H9 (cell line): Measurements from ENCODE around the gene HVCN1. TPM values are rescaled to one million over a fixed set of nuclear protein-coding genes. Genes with fewer than 3 reads are reported as not detected.
A peak's percentile ranks its signal among the peaks of the same experiment; 100 is the strongest.

Experiments used
- DNase-seq: peaks from one replicate; pipeline ENCODE4 v3.0.0-alpha.2; 2017
- H2AFZ ChIP-seq: one replicate; pipeline ENCODE4 v1.6.1; 2013; ENCODE audit warnings: mild to moderate bottlenecking, low read length, control low read depth, moderate library complexity
- H2AK5ac ChIP-seq: 2 replicates; pipeline ENCODE4 v1.6.1; 2013; ENCODE audit warnings: low read length, control low read depth, mixed read lengths; ENCODE audit not compliant: insufficient read length
- H2BK120ac ChIP-seq: one replicate; pipeline ENCODE4 v1.6.1; 2013; ENCODE audit warnings: low read depth, mild to moderate bottlenecking, low read length, control low read depth, inconsistent platforms; ENCODE audit not compliant: poor library complexity, severe bottlenecking
- H2BK12ac ChIP-seq: 2 replicates; pipeline ENCODE4 v1.6.1; 2013; ENCODE audit warnings: low read length, control low read depth, mixed read lengths, low read depth; ENCODE audit not compliant: insufficient read length
- H2BK15ac ChIP-seq: 2 replicates; pipeline ENCODE4 v1.6.1; 2013; ENCODE audit warnings: low read depth, low read length, control low read depth
- H2BK20ac ChIP-seq: one replicate; pipeline ENCODE4 v1.6.1; 2013; ENCODE audit warnings: low read depth, mild to moderate bottlenecking, low read length, control low read depth, inconsistent platforms; ENCODE audit not compliant: poor library complexity, severe bottlenecking
- H2BK5ac ChIP-seq: 2 replicates; pipeline ENCODE4 v1.6.1; 2013; ENCODE audit warnings: low read length, control low read depth, mixed read lengths; ENCODE audit not compliant: insufficient read length
- H3K14ac ChIP-seq: 2 replicates; pipeline ENCODE4 v1.6.1; 2013; ENCODE audit warnings: low read length, control low read depth; ENCODE audit not compliant: insufficient read depth
- H3K18ac ChIP-seq: 2 replicates; pipeline ENCODE4 v1.6.1; 2013; ENCODE audit warnings: low read depth, mild to moderate bottlenecking, mixed read lengths, low read length, control low read depth; ENCODE audit not compliant: insufficient read length
- H3K23ac ChIP-seq: 2 replicates; pipeline ENCODE4 v1.6.1; 2013; ENCODE audit warnings: low read length, control low read depth, mixed read lengths, low read depth; ENCODE audit not compliant: insufficient read length
- H3K23me2 ChIP-seq: 2 replicates; pipeline ENCODE4 v1.6.1; 2013; ENCODE audit warnings: low read depth, mild to moderate bottlenecking, mixed read lengths, low read length, control low read depth; ENCODE audit not compliant: insufficient read length, poor library complexity, severe bottlenecking
- H3K27ac ChIP-seq: 2 replicates; pipeline ENCODE4 v1.5.1; 2013; ENCODE audit warnings: low read length, control low read depth, mixed read lengths, low read depth; ENCODE audit not compliant: insufficient read length
- H3K27me3 ChIP-seq: 2 replicates; pipeline ENCODE4 v1.6.1; 2013; ENCODE audit warnings: low read length, control low read depth, inconsistent platforms; ENCODE audit not compliant: insufficient read depth
- H3K4ac ChIP-seq: 2 replicates; pipeline ENCODE4 v1.6.1; 2013; ENCODE audit warnings: low read depth, mild to moderate bottlenecking, control low read depth, inconsistent platforms, low read length, moderate library complexity
- H3K4me1 ChIP-seq: 2 replicates; pipeline ENCODE4 v1.6.1; 2013; ENCODE audit warnings: low read length, control low read depth, inconsistent platforms; ENCODE audit not compliant: insufficient read depth
- H3K4me2 ChIP-seq: 2 replicates; pipeline ENCODE4 v1.6.1; 2013; ENCODE audit warnings: low read length, control low read depth, mixed read lengths; ENCODE audit not compliant: insufficient read length, insufficient read depth
- H3K56ac ChIP-seq: 2 replicates; pipeline ENCODE4 v1.6.1; 2013; ENCODE audit warnings: low read depth, mild to moderate bottlenecking, mixed read lengths, low read length, control low read depth; ENCODE audit not compliant: insufficient read length
- H3K79me1 ChIP-seq: 2 replicates; pipeline ENCODE4 v1.6.1; 2013; ENCODE audit warnings: low read depth, mild to moderate bottlenecking, moderate library complexity, low read length, control low read depth, inconsistent platforms; ENCODE audit not compliant: insufficient read depth, poor library complexity, severe bottlenecking
- H3K79me2 ChIP-seq: 2 replicates; pipeline ENCODE4 v1.6.1; 2013; ENCODE audit warnings: low read length, control low read depth, inconsistent platforms; ENCODE audit not compliant: insufficient read depth
- H3K9ac ChIP-seq: 2 replicates; pipeline ENCODE4 v1.6.1; 2013; ENCODE audit warnings: low read length, control low read depth, mixed read lengths; ENCODE audit not compliant: insufficient read length; ENCODE audit errors: extremely low read depth
- H3K9me3 ChIP-seq: one replicate; pipeline ENCODE4 v1.6.1; 2013; ENCODE audit warnings: low read depth, low read length, inconsistent platforms; ENCODE audit not compliant: control insufficient read depth
- H3T11ph ChIP-seq: one replicate; pipeline ENCODE4 v1.6.1; 2013; ENCODE audit warnings: mild to moderate bottlenecking, low read length, control low read depth, inconsistent platforms
- H4K20me1 ChIP-seq: one replicate; pipeline ENCODE4 v1.6.1; 2013; ENCODE audit not compliant: control insufficient read depth, insufficient read length, insufficient read depth
- H4K5ac ChIP-seq: 2 replicates; pipeline ENCODE4 v1.6.1; 2013; ENCODE audit warnings: low read depth, mild to moderate bottlenecking, mixed read lengths, low read length, control low read depth; ENCODE audit not compliant: insufficient read length
- H4K8ac ChIP-seq: replicated peaks from 2 replicates; pipeline ENCODE4 v1.6.1; 2013; ENCODE audit warnings: low read length, control low read depth, mixed read lengths, low read depth; ENCODE audit not compliant: insufficient read length
- H4K91ac ChIP-seq: 2 replicates; pipeline ENCODE4 v1.6.1; 2013; ENCODE audit warnings: low read depth, mild to moderate bottlenecking, moderate library complexity, mixed read lengths, low read length, control low read depth; ENCODE audit not compliant: insufficient read length
- H3K27ac Mint-ChIP-seq, 3 experiments: 2 replicates in 2 of 3; 3 replicates in 1 of 3; pipeline ENCODE4 v1.8.0; 2020 to 2021; ENCODE audit warnings: mixed read lengths in 3 of 3, mild to moderate bottlenecking in 1 of 3, moderate library complexity in 1 of 3
- H3K27me3 Mint-ChIP-seq: 2 replicates; pipeline ENCODE4 v1.8.0; 2021; ENCODE audit warnings: low read depth, mild to moderate bottlenecking, moderate library complexity, mixed read lengths
- H3K36me3 Mint-ChIP-seq, 3 experiments: 2 replicates in 2 of 3; 3 replicates in 1 of 3; pipeline ENCODE4 v1.8.0; 2020 to 2021; ENCODE audit warnings: low read depth in 3 of 3, mixed read lengths in 3 of 3; ENCODE audit not compliant: insufficient read depth in 1 of 3
- H3K4me1 Mint-ChIP-seq, 2 experiments: 2 replicates each; pipeline ENCODE4 v1.8.0; 2020; ENCODE audit warnings: mixed read lengths in 2 of 2
- H3K4me3 Mint-ChIP-seq, 2 experiments: 2 replicates in 1 of 2; 3 replicates in 1 of 2; pipeline ENCODE4 v1.8.0; 2020 to 2021; ENCODE audit warnings: mild to moderate bottlenecking in 2 of 2, mixed read lengths in 2 of 2, moderate library complexity in 1 of 2
- H3K9me3 Mint-ChIP-seq, 2 experiments: 2 replicates in 1 of 2; 3 replicates in 1 of 2; pipeline ENCODE4 v1.8.0; 2020; ENCODE audit warnings: mild to moderate bottlenecking in 2 of 2, mixed read lengths in 2 of 2, moderate library complexity in 1 of 2
- WGBS: extraction: QIAGEN DNeasy Blood & Tissue Kit; methylation state at CpG from one replicate; pipeline ENCODE4 v1.1.7; 2013; ENCODE audit warnings: missing lambda C conversion rate, low lambda C conversion rate, mixed read lengths; ENCODE audit not compliant: insufficient read length; ENCODE audit errors: extremely low coverage; 5-methylcytosine and 5-hydroxymethylcytosine counted together
- total RNA-seq: library from RNA; stranded (reverse); gene quantifications from 2 replicates; pipeline ENCODE4 v1.2.1, GENCODE V29; 2021
- TF ChIP-seq, protein P1 (sequence below): fragments of 200-600 bp; sonication (generic); conservative IDR thresholded peaks from 3 replicates; pipeline ENCODE4 v1.8.0; 2021; ENCODE audit warnings: antibody characterized with exemption, mild to moderate bottlenecking

Gene HVCN1
- total RNA-seq, 1 experiment from 2014 or later: 5.2 TPM

DNA sequence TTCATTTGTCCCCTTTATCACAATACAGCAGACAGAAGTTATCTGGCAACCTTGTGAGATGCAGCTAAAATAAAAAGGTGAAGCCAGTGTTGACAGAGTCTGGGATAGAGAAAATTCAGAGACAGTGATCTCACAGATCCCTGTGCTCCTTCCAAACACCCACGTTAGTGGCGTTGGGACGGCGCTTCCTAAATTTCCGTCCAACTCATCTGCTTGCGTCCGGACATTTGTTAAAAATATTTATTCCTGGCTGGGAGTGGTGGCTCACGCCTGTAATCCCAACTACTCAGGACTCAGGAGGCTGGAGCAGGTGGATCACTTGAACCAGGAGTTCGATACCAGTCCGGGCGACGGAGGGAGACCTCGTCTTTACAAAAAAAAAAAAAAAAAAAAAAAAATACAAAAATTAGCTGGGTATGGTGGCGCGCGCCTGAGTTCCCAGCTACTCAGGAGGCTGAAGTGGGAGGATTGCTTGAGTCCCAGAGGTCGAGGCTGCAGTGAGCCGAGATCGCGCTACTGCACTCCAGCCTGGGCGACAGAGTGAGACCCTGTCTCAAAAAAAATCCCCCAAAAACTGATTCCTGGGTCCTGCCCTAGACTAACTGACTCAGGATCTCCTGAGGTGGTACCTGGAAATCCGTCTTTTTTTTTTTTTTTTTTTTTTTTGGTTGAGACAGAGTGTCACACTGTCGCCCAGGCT, 75.7 kb downstream of the HVCN1 start:
- H3K9me3 Mint-ChIP-seq: no peaks in the 10 kb centered on the region
- Histone ChIP-seq H3K4me2 (peak overlapping the region; percentile 94), H4K8ac (no peak overlapping the region), H3K56ac (no peak overlapping the region), H3K23me2 (peaks cover 5% of the 10 kb centered on the region), H2AK5ac (no peak overlapping the region), H2BK120ac (no peak overlapping the region), H2BK5ac (no peak overlapping the region), H3K4me1 (no peaks in the 10 kb centered on the region), H3T11ph (no peak overlapping the region), H2BK20ac (no peak overlapping the region), H3K18ac (no peak overlapping the region), H4K91ac (no peak overlapping the region), H3K23ac (no peak overlapping the region), H3K9me3 (no peaks in the 10 kb centered on the region), H3K27ac (no peak overlapping the region), H4K5ac (no peak overlapping the region), H3K79me2 (no peaks in the 10 kb centered on the region), H4K20me1 (no peaks in the 10 kb centered on the region), H3K9ac (no peak overlapping the region), H3K27me3 (no peaks in the 10 kb centered on the region), H2BK12ac (no peak overlapping the region), H2BK15ac (no peak overlapping the region), H3K79me1 (no peaks in the 10 kb centered on the region), H3K4ac (no peak overlapping the region), H3K14ac (no peak overlapping the region), H2AFZ (peak overlapping the region; percentile 5)
- TF ChIP-seq, protein P1, sequence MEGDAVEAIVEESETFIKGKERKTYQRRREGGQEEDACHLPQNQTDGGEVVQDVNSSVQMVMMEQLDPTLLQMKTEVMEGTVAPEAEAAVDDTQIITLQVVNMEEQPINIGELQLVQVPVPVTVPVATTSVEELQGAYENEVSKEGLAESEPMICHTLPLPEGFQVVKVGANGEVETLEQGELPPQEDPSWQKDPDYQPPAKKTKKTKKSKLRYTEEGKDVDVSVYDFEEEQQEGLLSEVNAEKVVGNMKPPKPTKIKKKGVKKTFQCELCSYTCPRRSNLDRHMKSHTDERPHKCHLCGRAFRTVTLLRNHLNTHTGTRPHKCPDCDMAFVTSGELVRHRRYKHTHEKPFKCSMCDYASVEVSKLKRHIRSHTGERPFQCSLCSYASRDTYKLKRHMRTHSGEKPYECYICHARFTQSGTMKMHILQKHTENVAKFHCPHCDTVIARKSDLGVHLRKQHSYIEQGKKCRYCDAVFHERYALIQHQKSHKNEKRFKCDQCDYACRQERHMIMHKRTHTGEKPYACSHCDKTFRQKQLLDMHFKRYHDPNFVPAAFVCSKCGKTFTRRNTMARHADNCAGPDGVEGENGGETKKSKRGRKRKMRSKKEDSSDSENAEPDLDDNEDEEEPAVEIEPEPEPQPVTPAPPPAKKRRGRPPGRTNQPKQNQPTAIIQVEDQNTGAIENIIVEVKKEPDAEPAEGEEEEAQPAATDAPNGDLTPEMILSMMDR: no peak
- H3K4me1 Mint-ChIP-seq: peaks cover 3% of the 10 kb centered on the region in 2 experiments
- no peak for DNase-seq
- WGBS: no CpG with 5 or more reads among the region's 23 CpGs
- no peaks in the 10 kb centered on the region for H3K36me3 Mint-ChIP-seq
- H3K4me3 Mint-ChIP-seq: peak overlapping the region; percentile 83 to 84
- H3K27me3 Mint-ChIP-seq: no peaks in the 10 kb centered on the region
- no peak overlapping the region for H3K27ac Mint-ChIP-seq
